Heart left ventricle (tissue), 13 donors: ENCODE data around the gene SUCO.

Experiments used
- POLR2A ChIP-seq, 2 donors: fragments of 450-650 bp; IDR thresholded peaks; one replicate each; pipeline ENCODE4 v1.6.1; 2017; ENCODE audit warnings: antibody characterized with exemption in 2 of 2, mild to moderate bottlenecking in 2 of 2, moderate library complexity in 2 of 2
- TF ChIP-seq, protein P1 (sequence below), 12 donors: fragments of 200-600 bp; sonication (generic) in 4 of 12; IDR thresholded peaks; one replicate each; pipeline versions ENCODE4 v1.5.0 to v1.8.0; 2018 to 2022; ENCODE audit warnings: antibody characterized with exemption in 12 of 12, mild to moderate bottlenecking in 5 of 12
- donor health status: ischemic (EF 13 %, LVEDD 7.1; RV severe dilation, severe dysfunction).
- donor health status: DM: no; HTN: yes; CAD: no.
- donor health status: DM: no; HTN: no; CAD: no.
- donor health status: ischemic (EF 25% LVEDD 6.9; RV normal size, moderate dysfunction).
- donor health status: ischemic (EF 25% LVEDD 5.7; RV mildly dilated, moderate dysfunction).
- donor health status: ischemic (EF 35%, LVEDD 5.7; RV mildly dilated, moderate dysfunction).
- donor health status: nonischemic (EF 11% LVEDD 7.7; RV severe dilation, severe dysfunction).
- donor health status: DM: yes; HTN: yes; CAD: no.
- donor health status: PGD.
- donor health status: ischemic (EF 29% LVEDD 5.4; RV normal size, mild dysfunction).
- donor health status: nonischemic (EF 23%, LVEDD 6.1; RV moderate dilation, normal function).

DNA sequence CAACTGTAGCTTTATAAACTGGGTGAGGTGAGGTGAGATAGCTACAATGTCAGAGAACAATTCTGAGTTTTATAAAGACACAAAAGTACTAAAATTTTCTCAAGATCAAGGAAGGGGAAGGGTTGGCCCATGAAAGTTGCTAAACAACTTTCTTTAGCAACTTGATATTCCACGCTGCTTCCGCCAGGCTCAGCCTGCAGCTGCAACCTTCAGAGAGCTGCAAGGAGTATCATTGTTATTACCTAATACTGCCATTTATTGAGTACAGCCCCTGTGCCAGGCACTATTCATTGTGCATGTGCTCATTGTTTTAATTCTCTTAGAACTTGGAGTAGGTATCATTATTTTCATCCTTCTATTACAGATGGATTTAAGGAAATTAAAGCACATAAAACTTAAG lies 34.1 kb upstream of the SUCO start:
- TF ChIP-seq, protein P1, sequence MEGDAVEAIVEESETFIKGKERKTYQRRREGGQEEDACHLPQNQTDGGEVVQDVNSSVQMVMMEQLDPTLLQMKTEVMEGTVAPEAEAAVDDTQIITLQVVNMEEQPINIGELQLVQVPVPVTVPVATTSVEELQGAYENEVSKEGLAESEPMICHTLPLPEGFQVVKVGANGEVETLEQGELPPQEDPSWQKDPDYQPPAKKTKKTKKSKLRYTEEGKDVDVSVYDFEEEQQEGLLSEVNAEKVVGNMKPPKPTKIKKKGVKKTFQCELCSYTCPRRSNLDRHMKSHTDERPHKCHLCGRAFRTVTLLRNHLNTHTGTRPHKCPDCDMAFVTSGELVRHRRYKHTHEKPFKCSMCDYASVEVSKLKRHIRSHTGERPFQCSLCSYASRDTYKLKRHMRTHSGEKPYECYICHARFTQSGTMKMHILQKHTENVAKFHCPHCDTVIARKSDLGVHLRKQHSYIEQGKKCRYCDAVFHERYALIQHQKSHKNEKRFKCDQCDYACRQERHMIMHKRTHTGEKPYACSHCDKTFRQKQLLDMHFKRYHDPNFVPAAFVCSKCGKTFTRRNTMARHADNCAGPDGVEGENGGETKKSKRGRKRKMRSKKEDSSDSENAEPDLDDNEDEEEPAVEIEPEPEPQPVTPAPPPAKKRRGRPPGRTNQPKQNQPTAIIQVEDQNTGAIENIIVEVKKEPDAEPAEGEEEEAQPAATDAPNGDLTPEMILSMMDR (IDR thresholded peaks at IDR 0.05) = no peak
- TF ChIP-seq POLR2A (IDR thresholded peaks at IDR 0.05) = no peak
